ENCODE data around the gene IPO9. TPM values are rescaled to one million over a fixed set of nuclear protein-coding genes. Genes with fewer than 3 reads are reported as not detected.

IPO9 gene
- total and polyA plus RNA-seq, 10 of the 15 experiments (the other 5 are each of a cell fraction or from before 2014, with no cell fraction given) = 19.1 to 77.3 (median 34.1) TPM

GRCh38 chr1:201820413-201820812 lies 8.5 kb upstream of the IPO9 start:
- DNase-seq (ENCODE audit: low read depth, low spot score) (no peak), FAIRE-seq (no peak), ATAC-seq (no peak)
- H3K4me1 ChIP-seq (ENCODE audit: control insufficient read depth, insufficient read depth, low read length) = no peaks in the 10 kb centered on the region
- H4K20me1 ChIP-seq (ENCODE audit: control insufficient read depth, insufficient read depth) = no peaks in the 10 kb centered on the region; the same call in 1 of the 2 replicates
- SMC1A ChIA-PET (ENCODE audit: uncharacterized antibody, unreplicated experiment) = interaction anchor here (1.0 kb wide), 1 partner anchor 16 kb away, joined by 3 read pairs; no protein-coding TSS in a partner anchor
- WGBS (ENCODE audit: insufficient coverage, insufficient replicate concordance, low lambda C conversion rate, missing lambda C conversion rate) = 37% methylated on average over 2 of the region's 2 CpGs
- H3K36me3 ChIP-seq (ENCODE audit: control insufficient read depth in 2 of 2, insufficient read depth in 2 of 2, low read length in 1 of 2) = no peaks in the 10 kb centered on the region
- CTCF ChIA-PET = interaction anchor here (1.6 kb wide), 2 partner anchors 9 to 16 kb away, joined by 5 to 10 read pairs; partner anchors contain the start of gene IPO9
- H3K9me3 ChIP-seq (replicated peaks; ENCODE audit: control insufficient read depth, insufficient read depth, low read length) = no peaks in the 10 kb centered on the region
- H3K4me3 ChIP-seq = no peak overlapping the region
- intact Hi-C loops (cut with micrococcal nuclease; ENCODE audit: unreplicated experiment) = no loop called here
- in situ Hi-C loops (cut with MboI) = no loop called here
- no peaks in the 10 kb centered on the region for H3K79me2 ChIP-seq (ENCODE audit: control insufficient read depth, insufficient read depth, low read length)
- BruUV-seq (replicated peaks) = no TSS peak
- no peaks in the 10 kb centered on the region for H3K27me3 ChIP-seq (replicated peaks in 1 of 2; ENCODE audit: control insufficient read depth in 2 of 2, insufficient read depth in 2 of 2, low read length in 1 of 2)
- H3K9ac ChIP-seq (ENCODE audit: control insufficient read depth, insufficient read depth, low read length) = no peak overlapping the region
- no peak overlapping the region for H3K4me2 ChIP-seq (ENCODE audit: control insufficient read depth, insufficient read depth)
- POLR2A ChIA-PET = no interaction called here
- H2AFZ ChIP-seq (ENCODE audit: control insufficient read depth, low read depth, low read length) = no peak overlapping the region
- TF ChIP-seq SREBF1 (IDR thresholded peaks at IDR 0.05; ENCODE audit: low read length) (no peak), SREBF2 (IDR thresholded peaks at IDR 0.05; ENCODE audit: low read length) (no peak), ZBTB11 (CRISPR knock-in tag; IDR thresholded peaks at IDR 0.05) (no peak), CBFB (IDR thresholded peaks at IDR 0.05; ENCODE audit: low read depth) (no peak), IKZF1 (conservative IDR thresholded peaks at IDR 0.05) (no peak), JUND (IDR thresholded peaks at IDR 0.05; ENCODE audit: low read depth, low read length) (no peak), JUNB (IDR thresholded peaks at IDR 0.05) (no peak), RAD51 (IDR thresholded peaks at IDR 0.05) (no peak), NR2C1 (IDR thresholded peaks at IDR 0.05) (no peak), EP300 (IDR thresholded peaks at IDR 0.05; ENCODE audit: borderline replicate concordance in 1 of 2, control insufficient read depth in 1 of 2, low read depth in 2 of 2, low read length in 2 of 2) (no peak), RUNX3 (IDR thresholded peaks at IDR 0.05; ENCODE audit: low read length) (no peak), USF1 (IDR thresholded peaks at IDR 0.05; ENCODE audit: borderline replicate concordance, extremely low read length, insufficient read depth, low read depth, low read length) (no peak)
- TF ChIP-seq, protein P1, sequence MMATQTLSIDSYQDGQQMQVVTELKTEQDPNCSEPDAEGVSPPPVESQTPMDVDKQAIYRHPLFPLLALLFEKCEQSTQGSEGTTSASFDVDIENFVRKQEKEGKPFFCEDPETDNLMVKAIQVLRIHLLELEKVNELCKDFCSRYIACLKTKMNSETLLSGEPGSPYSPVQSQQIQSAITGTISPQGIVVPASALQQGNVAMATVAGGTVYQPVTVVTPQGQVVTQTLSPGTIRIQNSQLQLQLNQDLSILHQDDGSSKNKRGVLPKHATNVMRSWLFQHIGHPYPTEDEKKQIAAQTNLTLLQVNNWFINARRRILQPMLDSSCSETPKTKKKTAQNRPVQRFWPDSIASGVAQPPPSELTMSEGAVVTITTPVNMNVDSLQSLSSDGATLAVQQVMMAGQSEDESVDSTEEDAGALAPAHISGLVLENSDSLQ (IDR thresholded peaks at IDR 0.05) = no peak
- TF ChIP-seq, protein P2, sequence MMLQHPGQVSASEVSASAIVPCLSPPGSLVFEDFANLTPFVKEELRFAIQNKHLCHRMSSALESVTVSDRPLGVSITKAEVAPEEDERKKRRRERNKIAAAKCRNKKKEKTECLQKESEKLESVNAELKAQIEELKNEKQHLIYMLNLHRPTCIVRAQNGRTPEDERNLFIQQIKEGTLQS (IDR thresholded peaks at IDR 0.05; ENCODE audit: borderline replicate concordance, extremely low read depth, low read depth, low read length) = no peak
- RAD21 ChIA-PET (ENCODE audit: unreplicated experiment) = no interaction called here
- no peak overlapping the region for H3K27ac ChIP-seq (ENCODE audit: control insufficient read depth, insufficient read depth)

Data from GM12878 (cell line).